Glutamatergic neuron (in vitro differentiated cells): ENCODE data around the gene ATM. TPM values are rescaled to one million over a fixed set of nuclear protein-coding genes. Genes with fewer than 3 reads are reported as not detected.

Experiments
- DNase-seq: peaks from one replicate; pipeline ENCODE4 v3.0.0; 2022
- H3K27ac Mint-ChIP-seq: one replicate; pipeline ENCODE4 v1.8.0; 2020; ENCODE audit warnings: mild to moderate bottlenecking, mixed read lengths, inconsistent platforms; ENCODE audit not compliant: unreplicated experiment
- H3K27me3 Mint-ChIP-seq: one replicate; pipeline ENCODE4 v1.8.0; 2020; ENCODE audit warnings: mild to moderate bottlenecking, moderate library complexity, mixed read lengths, inconsistent platforms; ENCODE audit not compliant: unreplicated experiment
- H3K36me3 Mint-ChIP-seq: one replicate; pipeline ENCODE4 v1.8.0; 2020; ENCODE audit warnings: mild to moderate bottlenecking, mixed read lengths, inconsistent platforms; ENCODE audit not compliant: unreplicated experiment
- H3K4me1 Mint-ChIP-seq: one replicate; pipeline ENCODE4 v1.8.0; 2020; ENCODE audit warnings: mild to moderate bottlenecking, low read depth, mixed read lengths, inconsistent platforms; ENCODE audit not compliant: unreplicated experiment
- H3K4me3 Mint-ChIP-seq: one replicate; pipeline ENCODE4 v1.8.0; 2020; ENCODE audit warnings: mild to moderate bottlenecking, mixed read lengths, inconsistent platforms; ENCODE audit not compliant: unreplicated experiment
- H3K9me3 Mint-ChIP-seq: one replicate; pipeline ENCODE4 v1.8.0; 2020; ENCODE audit warnings: mild to moderate bottlenecking, moderate library complexity, mixed read lengths, inconsistent platforms; ENCODE audit not compliant: unreplicated experiment
- CTCF ChIP-seq: fragments of 200-600 bp; sonication (generic); IDR thresholded peaks from one replicate; pipeline ENCODE4 v1.5.0; 2021; ENCODE audit not compliant: partially characterized antibody, unreplicated experiment
- long read RNA-seq: library from polyadenylated mRNA; unstranded; transcript quantifications from one replicate; pipeline ENCODE4 v2.0.0, GENCODE V29; 2020; ENCODE audit not compliant: unreplicated experiment
- total RNA-seq: library from RNA; stranded (reverse); fragmentation: NEBNext Ultra II Directional; extraction: Animal tissue kit (Norgen Biotek cat#: 25700); gene quantifications from one replicate; pipeline ENCODE4 v1.2.1, GENCODE V29; 2021; ENCODE audit not compliant: unreplicated experiment

Gene ATM, protein sequence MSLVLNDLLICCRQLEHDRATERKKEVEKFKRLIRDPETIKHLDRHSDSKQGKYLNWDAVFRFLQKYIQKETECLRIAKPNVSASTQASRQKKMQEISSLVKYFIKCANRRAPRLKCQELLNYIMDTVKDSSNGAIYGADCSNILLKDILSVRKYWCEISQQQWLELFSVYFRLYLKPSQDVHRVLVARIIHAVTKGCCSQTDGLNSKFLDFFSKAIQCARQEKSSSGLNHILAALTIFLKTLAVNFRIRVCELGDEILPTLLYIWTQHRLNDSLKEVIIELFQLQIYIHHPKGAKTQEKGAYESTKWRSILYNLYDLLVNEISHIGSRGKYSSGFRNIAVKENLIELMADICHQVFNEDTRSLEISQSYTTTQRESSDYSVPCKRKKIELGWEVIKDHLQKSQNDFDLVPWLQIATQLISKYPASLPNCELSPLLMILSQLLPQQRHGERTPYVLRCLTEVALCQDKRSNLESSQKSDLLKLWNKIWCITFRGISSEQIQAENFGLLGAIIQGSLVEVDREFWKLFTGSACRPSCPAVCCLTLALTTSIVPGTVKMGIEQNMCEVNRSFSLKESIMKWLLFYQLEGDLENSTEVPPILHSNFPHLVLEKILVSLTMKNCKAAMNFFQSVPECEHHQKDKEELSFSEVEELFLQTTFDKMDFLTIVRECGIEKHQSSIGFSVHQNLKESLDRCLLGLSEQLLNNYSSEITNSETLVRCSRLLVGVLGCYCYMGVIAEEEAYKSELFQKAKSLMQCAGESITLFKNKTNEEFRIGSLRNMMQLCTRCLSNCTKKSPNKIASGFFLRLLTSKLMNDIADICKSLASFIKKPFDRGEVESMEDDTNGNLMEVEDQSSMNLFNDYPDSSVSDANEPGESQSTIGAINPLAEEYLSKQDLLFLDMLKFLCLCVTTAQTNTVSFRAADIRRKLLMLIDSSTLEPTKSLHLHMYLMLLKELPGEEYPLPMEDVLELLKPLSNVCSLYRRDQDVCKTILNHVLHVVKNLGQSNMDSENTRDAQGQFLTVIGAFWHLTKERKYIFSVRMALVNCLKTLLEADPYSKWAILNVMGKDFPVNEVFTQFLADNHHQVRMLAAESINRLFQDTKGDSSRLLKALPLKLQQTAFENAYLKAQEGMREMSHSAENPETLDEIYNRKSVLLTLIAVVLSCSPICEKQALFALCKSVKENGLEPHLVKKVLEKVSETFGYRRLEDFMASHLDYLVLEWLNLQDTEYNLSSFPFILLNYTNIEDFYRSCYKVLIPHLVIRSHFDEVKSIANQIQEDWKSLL (N-terminal part only)
- 139 TPM for total RNA-seq
- long read RNA-seq, partial matches to known transcripts, result 3 of 10 reads
- long read RNA-seq, other reads (novel, unspliced or antisense), result 7 of 10 reads

GRCh38 chr11:108222574-108223347 is at the start of gene ATM, which contains the start of gene NPAT:
Gene ATM (plus strand): TSS chr11:108223067. CDS start chr11:108227625, 4,558 bp downstream.
Gene NPAT (minus strand): TSS chr11:108222638. CDS start chr11:108222536, 102 bp downstream.
- Mint-ChIP-seq H3K36me3 (no peaks in the 10 kb centered on the region), H3K27me3 (no peaks in the 10 kb centered on the region), H3K27ac (no peak within 1 kb of the TSS)

DNA sequence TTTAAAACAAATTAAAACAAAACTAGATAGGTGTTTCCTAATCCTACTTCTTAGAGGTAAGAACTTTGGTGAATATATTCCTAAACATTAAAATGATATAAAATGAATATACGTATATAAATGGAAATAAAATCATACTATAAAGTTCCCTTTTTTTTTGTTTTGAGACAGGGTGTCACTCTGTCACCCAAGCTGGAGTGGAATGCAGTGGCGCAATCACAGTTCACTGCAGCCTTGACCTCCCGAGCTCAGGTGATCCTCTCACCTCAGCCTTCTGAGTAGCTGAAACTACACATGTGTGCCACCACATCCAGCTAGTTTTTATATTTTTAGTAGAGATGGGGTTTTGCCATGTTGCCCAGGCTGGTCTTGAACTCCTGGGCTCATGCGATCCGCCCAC is 45.3 kb upstream of the ATM start:
- no peak overlapping the region for H3K27ac Mint-ChIP-seq
- H3K36me3 Mint-ChIP-seq, result peaks cover 7% of the 10 kb centered on the region
- DNase-seq, result no peak
- TF ChIP-seq CTCF, result no peak
- no peak overlapping the region for H3K4me3 Mint-ChIP-seq
- no peaks in the 10 kb centered on the region for H3K4me1 Mint-ChIP-seq
- H3K27me3 Mint-ChIP-seq, result peaks cover 2% of the 10 kb centered on the region
- H3K9me3 Mint-ChIP-seq, result no peaks in the 10 kb centered on the region

More at GRCh38 chr11:108222574-108223347, at the start of gene ATM, which contains the start of gene NPAT:
- Mint-ChIP-seq H3K4me1 (peaks cover 43% of the 10 kb centered on the region), H3K4me3 (no peak within 1 kb of the TSS), H3K9me3 (peaks cover 10% of the 10 kb centered on the region)
- DNase-seq, result peak; percentile 99
- peak; percentile 40 for TF ChIP-seq CTCF

- no peak for DNase-seq
- peaks cover 2% of the 10 kb centered on the region for H3K4me1 Mint-ChIP-seq
- no peak for TF ChIP-seq CTCF
- H3K27ac Mint-ChIP-seq, result no peak overlapping the region
- peaks cover 4% of the 10 kb centered on the region for H3K27me3 Mint-ChIP-seq
- H3K4me3 Mint-ChIP-seq, result no peak overlapping the region
- no peaks in the 10 kb centered on the region for H3K36me3 Mint-ChIP-seq
- peaks cover 1% of the 10 kb centered on the region for H3K9me3 Mint-ChIP-seq
Observed at GRCh38 chr11:108193725-108194124, 29.1 kb upstream of the ATM start.

GRCh38 chr11:108196901-108197300 is 26.0 kb upstream of the ATM start:
- H3K9me3 Mint-ChIP-seq, result peaks cover 1% of the 10 kb centered on the region
- TF ChIP-seq CTCF, result no peak
- H3K36me3 Mint-ChIP-seq, result no peaks in the 10 kb centered on the region
- H3K4me1 Mint-ChIP-seq, result peaks cover 5% of the 10 kb centered on the region
- no peak overlapping the region for H3K27ac Mint-ChIP-seq
- H3K27me3 Mint-ChIP-seq, result peaks cover 2% of the 10 kb centered on the region
- DNase-seq, result no peak
- H3K4me3 Mint-ChIP-seq, result no peak overlapping the region
